BE2C (cell line): ENCODE measurements around the gene GLB1L2.
A peak's percentile ranks its signal among the peaks of the same experiment; 100 is the strongest.

Experiments used
- DNase-seq: peaks from one replicate; pipeline ENCODE4 v3.0.0-alpha.2; 2020
- H3K27me3 ChIP-seq: fragments of 250-450 bp; sonication (Bioruptor Pico); 2 replicates; pipeline ENCODE4 v1.5.1; 2020; ENCODE audit warnings: mild to moderate bottlenecking
- H3K36me3 ChIP-seq: fragments of 250-450 bp; sonication (Bioruptor Pico); 2 replicates; pipeline ENCODE4 v1.5.1; 2020; ENCODE audit warnings: mild to moderate bottlenecking
- H3K4me1 ChIP-seq: fragments of 250-450 bp; sonication (Bioruptor Pico); 2 replicates; pipeline ENCODE4 v1.5.1; 2020
- H3K4me3 ChIP-seq: 2 replicates; pipeline ENCODE4 v1.5.1; 2011; ENCODE audit warnings: low read depth, low read length
- H3K9me3 ChIP-seq: fragments of 250-450 bp; sonication (Bioruptor Pico); 2 replicates; pipeline ENCODE4 v1.5.1; 2020
- CTCF ChIP-seq: IDR thresholded peaks from 2 replicates; pipeline ENCODE4 v1.5.1; 2012; ENCODE audit warnings: mild to moderate bottlenecking, low read depth, low read length

GLB1L2 gene

DNA sequence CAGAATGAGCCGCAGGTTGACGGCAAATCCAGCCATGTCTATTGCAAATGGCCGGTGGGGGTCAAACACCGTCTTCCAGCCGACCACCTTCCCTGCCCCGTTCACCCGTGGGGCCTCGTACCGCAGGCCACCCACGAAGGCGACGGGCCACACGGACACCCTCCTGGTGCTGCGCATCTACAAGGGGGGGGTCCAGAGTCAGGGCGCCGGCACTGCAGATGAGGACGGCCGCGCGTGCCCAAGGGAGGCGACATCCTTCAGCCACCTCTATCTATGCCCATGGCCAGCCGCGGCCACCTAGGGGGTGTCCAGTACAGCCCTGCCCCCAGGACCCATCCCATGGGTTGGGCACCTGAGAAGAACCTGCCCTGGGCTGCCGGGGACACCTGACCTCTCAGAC, 51.0 kb downstream of the GLB1L2 start:
- H3K27me3 ChIP-seq = no peaks in the 10 kb centered on the region
- H3K4me3 ChIP-seq = no peak overlapping the region
- no peaks in the 10 kb centered on the region for H3K9me3 ChIP-seq
- H3K36me3 ChIP-seq = no peaks in the 10 kb centered on the region
- no peak for TF ChIP-seq CTCF
- H3K4me1 ChIP-seq = 0 out of 2 replicates have a peak, but pooled peaks cover 7% of the 10 kb centered on the region
- DNase-seq = no peak

DNA sequence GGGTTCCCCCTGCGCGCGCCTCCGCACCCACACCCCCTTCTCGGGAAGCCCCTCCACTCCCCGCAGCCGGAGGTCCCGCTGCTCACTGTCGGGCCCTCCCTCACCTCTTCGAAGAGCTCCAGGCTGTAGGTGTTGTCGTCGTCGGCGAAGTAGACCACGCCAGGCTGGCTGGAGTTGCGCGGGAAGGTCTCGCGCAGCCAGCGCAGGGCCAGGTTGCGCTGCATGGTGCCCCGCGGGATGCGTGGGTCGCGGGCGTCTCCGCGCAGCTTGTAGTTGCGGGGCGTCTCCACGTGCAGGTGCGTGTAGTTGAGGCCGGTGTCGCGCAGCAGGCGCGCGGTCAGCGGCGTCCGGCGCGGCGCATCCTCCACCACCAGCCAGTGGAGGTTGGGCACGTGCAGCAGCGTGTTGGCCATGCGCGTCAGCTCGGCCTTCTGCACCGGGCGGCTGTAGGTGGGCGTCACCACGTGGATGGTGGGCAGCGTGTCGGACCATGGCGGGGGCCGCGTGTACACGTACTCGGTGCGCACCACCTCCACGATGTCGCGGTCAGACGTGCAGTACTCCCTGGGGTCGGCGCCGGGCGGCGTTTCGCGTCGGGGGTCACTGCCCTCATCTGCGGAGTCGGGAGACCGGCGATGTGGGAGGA, 51.9 kb downstream of the GLB1L2 start:
- H3K27me3 ChIP-seq = no peaks in the 10 kb centered on the region
- TF ChIP-seq CTCF = no peak
- no peak for DNase-seq

GRCh38 chr11:134384406-134384805, 52.6 kb downstream of the GLB1L2 start:
- Histone ChIP-seq H3K4me1 (0 out of 2 replicates have a peak, but pooled peaks cover 7% of the 10 kb centered on the region), H3K36me3 (no peaks in the 10 kb centered on the region), H3K27me3 (no peaks in the 10 kb centered on the region), H3K9me3 (no peaks in the 10 kb centered on the region), H3K4me3 (no peak overlapping the region)
- DNase-seq = no peak
- TF ChIP-seq CTCF = no peak

More for the DNA sequence above, 51.9 kb downstream of the GLB1L2 start:
- Histone ChIP-seq H3K9me3 (no peaks in the 10 kb centered on the region), H3K4me3 (no peak overlapping the region), H3K36me3 (no peaks in the 10 kb centered on the region), H3K4me1 (0 out of 2 replicates have a peak, but pooled peaks cover 7% of the 10 kb centered on the region)

- no peaks in the 10 kb centered on the region for H3K9me3 ChIP-seq
- TF ChIP-seq CTCF = no peak
- H3K36me3 ChIP-seq = no peaks in the 10 kb centered on the region
- no peaks in the 10 kb centered on the region for H3K27me3 ChIP-seq
- 0 out of 2 replicates have a peak, but pooled peaks cover 7% of the 10 kb centered on the region for H3K4me1 ChIP-seq
- DNase-seq = no peak
- H3K4me3 ChIP-seq = no peak overlapping the region
These were observed 53.4 kb downstream of the GLB1L2 start for GRCh38 chr11:134385171-134385570.

- DNase-seq = peak; percentile 62
- H3K4me1 ChIP-seq = 0 out of 2 replicates have a peak, but pooled peaks cover 7% of the 10 kb centered on the region
These were observed 54.2 kb downstream of the GLB1L2 start for GRCh38 chr11:134385774-134386565.

More at GRCh38 chr11:134385774-134386565, 54.2 kb downstream of the GLB1L2 start:
- TF ChIP-seq CTCF = no peak
- H3K27me3 ChIP-seq = no peaks in the 10 kb centered on the region
- peak overlapping the region; percentile 33 for H3K4me3 ChIP-seq
- no peaks in the 10 kb centered on the region for H3K36me3 ChIP-seq
- H3K9me3 ChIP-seq = no peaks in the 10 kb centered on the region
